PFSK-1 (cell line): ENCODE measurements around the gene TTLL13.

Source experiments
- FOXP2 ChIP-seq: optimal IDR thresholded peaks from 2 replicates; pipeline ENCODE3; 2011; ENCODE audit warnings: borderline replicate concordance, control low read depth, inconsistent platforms; ENCODE audit not compliant: insufficient read depth; ENCODE audit errors: extremely low read length, extremely low read depth
- POLR2AphosphoS5 ChIP-seq: IDR thresholded peaks from 2 replicates; pipeline ENCODE4 v1.6.1; 2012; ENCODE audit warnings: low read depth, mild to moderate bottlenecking, control low read depth, low read length, moderate library complexity
- SIN3A ChIP-seq: IDR thresholded peaks from 2 replicates; pipeline ENCODE4 v1.6.1; 2012; ENCODE audit warnings: mild to moderate bottlenecking, low read length, moderate library complexity, borderline replicate concordance; ENCODE audit not compliant: insufficient read depth
- TAF1 ChIP-seq: IDR thresholded peaks from 2 replicates; pipeline ENCODE4 v1.6.1; 2012; ENCODE audit warnings: low read length, control low read depth, borderline replicate concordance; ENCODE audit not compliant: insufficient read depth
- TF ChIP-seq, protein P1 (sequence below), 2 experiments: IDR thresholded peaks; 2 replicates each; pipeline versions ENCODE4 v1.6.1 to v1.8.0; 2011 to 2012; ENCODE audit warnings: low read depth in 2 of 2, low read length in 2 of 2, control low read depth in 1 of 2, inconsistent platforms in 1 of 2, mild to moderate bottlenecking in 1 of 2, moderate library complexity in 1 of 2; ENCODE audit not compliant: insufficient read depth in 1 of 2

TTLL13 gene

DNA sequence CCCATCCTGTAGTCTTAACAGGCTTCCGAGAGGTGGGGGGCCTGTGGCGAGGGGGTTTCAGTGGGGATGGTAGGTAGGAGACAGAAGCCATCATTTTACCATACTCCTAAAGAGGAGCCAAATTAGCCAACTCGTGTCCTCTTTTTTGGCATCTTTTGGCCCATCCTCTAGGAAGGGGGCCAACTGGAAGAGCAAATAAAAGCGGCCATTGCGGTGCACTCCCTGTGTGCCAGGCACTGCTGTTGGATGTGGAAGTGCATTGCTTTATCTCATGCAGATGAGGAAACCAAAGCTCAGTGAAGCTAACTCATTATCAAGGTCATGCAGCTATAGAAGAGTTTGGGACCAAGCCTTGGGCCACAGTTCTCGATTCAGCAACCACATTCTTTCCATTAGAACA is 42.1 kb upstream of the TTLL13 start:
- no peak for TF ChIP-seq POLR2AphosphoS5

DNA sequence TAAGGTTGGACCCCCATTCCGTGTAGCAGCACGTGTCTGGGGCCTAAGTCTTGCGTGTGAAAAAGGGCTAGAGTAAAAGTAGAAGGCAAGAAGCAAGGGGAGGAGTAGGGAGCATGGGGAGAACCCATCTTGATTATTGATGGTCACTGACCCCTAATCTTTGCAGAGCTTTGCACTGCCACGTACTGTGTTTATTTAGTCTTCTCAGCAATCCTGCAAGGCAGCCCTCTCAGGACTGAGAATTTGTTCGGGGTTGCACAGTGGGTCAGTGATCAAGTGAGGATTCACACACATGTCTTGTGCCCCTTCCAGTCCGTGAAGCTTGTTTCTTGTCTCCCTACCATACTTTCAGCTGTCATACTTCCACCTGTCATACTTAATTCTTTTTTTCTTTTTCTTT is 41.0 kb upstream of the TTLL13 start:
- TF ChIP-seq, protein P1, sequence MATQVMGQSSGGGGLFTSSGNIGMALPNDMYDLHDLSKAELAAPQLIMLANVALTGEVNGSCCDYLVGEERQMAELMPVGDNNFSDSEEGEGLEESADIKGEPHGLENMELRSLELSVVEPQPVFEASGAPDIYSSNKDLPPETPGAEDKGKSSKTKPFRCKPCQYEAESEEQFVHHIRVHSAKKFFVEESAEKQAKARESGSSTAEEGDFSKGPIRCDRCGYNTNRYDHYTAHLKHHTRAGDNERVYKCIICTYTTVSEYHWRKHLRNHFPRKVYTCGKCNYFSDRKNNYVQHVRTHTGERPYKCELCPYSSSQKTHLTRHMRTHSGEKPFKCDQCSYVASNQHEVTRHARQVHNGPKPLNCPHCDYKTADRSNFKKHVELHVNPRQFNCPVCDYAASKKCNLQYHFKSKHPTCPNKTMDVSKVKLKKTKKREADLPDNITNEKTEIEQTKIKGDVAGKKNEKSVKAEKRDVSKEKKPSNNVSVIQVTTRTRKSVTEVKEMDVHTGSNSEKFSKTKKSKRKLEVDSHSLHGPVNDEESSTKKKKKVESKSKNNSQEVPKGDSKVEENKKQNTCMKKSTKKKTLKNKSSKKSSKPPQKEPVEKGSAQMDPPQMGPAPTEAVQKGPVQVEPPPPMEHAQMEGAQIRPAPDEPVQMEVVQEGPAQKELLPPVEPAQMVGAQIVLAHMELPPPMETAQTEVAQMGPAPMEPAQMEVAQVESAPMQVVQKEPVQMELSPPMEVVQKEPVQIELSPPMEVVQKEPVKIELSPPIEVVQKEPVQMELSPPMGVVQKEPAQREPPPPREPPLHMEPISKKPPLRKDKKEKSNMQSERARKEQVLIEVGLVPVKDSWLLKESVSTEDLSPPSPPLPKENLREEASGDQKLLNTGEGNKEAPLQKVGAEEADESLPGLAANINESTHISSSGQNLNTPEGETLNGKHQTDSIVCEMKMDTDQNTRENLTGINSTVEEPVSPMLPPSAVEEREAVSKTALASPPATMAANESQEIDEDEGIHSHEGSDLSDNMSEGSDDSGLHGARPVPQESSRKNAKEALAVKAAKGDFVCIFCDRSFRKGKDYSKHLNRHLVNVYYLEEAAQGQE (IDR thresholded peaks at IDR 0.05; ENCODE audit: insufficient read depth in 1 of 2, low read depth in 2 of 2, low read length in 2 of 2) = no peak
- TF ChIP-seq TAF1 = no peak
- TF ChIP-seq POLR2AphosphoS5 = no peak
- TF ChIP-seq FOXP2 = no peak
- TF ChIP-seq SIN3A = no peak

DNA sequence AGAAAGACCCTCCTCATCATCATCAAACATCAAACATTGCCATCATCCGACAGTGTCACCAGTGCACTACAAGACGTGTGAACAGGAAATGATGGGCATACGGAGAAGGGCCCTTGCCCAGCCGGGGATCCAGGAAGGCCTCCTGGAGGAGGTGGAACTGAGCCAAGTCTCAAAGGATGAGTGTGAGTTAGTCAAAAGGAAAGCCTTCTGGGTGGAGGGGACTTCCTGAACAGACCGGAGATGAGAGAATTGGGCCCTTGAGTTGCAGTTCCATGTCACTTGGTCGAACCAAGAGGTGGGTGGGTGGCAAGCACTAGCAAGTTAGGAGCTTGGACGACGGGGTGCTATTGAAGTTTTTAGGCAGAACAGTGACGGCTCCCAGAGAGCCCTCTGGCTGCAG is 39.8 kb upstream of the TTLL13 start:
- TF ChIP-seq SIN3A (no peak), FOXP2 (no peak), TAF1 (no peak), POLR2AphosphoS5 (no peak)
- TF ChIP-seq, protein P1 (IDR thresholded peaks at IDR 0.05; ENCODE audit: insufficient read depth in 1 of 2, low read depth in 2 of 2, low read length in 2 of 2) = no peak

DNA sequence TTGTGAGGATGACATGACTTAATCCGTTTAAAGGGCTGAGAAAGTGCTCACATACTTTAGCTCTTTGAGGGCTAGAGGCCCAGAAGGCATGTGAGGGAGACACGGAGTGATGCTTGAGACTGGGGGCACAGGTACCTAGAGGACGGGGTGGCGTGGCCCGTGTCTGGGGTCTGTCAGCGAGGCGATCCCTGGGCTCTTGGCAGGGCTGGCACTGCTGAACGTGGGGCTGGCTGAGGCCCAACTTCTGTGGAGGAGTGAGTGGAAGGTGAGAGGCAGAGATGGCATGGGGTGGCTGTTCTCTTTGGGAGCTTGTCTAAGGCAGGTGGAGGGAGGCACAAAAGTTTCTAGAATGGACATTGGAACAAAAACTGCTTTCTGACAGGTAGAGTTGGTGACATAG is 38.8 kb upstream of the TTLL13 start:
- TF ChIP-seq POLR2AphosphoS5 = no peak

DNA sequence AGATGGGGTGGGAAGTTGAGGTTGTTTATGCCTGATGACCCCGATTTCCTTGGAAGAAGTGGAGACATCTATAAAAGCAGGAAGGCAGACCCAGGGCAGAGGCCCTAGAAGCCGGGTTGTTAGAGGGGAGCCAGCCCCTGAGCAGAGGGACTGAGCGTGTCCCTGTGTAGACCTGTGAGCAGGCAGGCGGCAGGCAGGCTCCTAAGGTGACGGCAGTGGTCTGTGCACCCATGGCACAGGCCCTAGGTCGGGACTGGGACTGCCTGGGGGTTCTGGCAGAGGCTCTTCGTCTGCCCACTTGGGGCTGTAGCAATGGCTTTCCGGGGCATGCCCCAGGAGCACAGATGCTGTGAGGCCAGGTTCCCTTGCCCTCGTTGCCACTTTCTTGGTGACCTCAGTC is 38.3 kb upstream of the TTLL13 start:
- TF ChIP-seq SIN3A (no peak), TAF1 (no peak), POLR2AphosphoS5 (no peak)
- TF ChIP-seq, protein P1 (IDR thresholded peaks at IDR 0.05; ENCODE audit: insufficient read depth in 1 of 2, low read depth in 2 of 2, low read length in 2 of 2) = no peak

DNA sequence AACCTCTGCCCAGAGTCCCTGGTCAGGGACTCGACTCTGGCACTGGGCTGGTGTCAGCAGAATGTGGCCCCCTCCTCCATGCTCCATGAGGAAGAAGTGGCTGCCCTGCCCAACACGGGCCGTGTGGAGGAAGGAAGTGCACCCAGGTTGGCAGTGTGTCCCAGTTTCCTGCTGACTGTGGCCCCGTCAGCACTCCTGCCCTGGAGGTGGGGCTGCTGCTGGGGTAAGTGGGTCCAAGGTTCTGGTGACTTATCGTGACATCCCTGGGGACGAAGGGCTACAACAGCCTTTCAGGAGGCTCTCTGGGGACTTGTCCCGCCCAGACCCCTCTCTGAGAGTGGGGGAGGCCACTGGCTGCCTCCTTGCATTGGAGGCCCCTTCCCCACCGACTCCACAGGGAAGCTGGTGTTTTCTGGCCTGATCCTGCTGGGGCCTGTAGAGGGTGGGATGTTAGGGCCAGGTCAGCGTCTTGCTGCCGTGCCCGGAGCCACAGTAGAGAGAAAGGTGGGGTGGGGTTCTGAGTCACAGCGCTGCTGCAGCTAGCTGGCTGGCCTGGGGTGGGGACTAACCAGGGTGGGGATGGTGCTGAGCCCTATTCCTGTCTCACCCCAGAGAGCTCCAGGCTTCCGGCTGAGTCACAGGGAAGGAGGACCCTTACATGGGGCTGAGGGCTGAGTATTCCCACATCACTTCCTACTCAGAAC is 37.8 kb upstream of the TTLL13 start:
- no peak for TF ChIP-seq POLR2AphosphoS5
- TF ChIP-seq FOXP2 = no peak
- TF ChIP-seq, protein P1 (IDR thresholded peaks at IDR 0.05; ENCODE audit: insufficient read depth in 1 of 2, low read depth in 2 of 2, low read length in 2 of 2) = no peak
